ENCODE data around the gene SPAG7.

The SPAG7 gene, protein sequence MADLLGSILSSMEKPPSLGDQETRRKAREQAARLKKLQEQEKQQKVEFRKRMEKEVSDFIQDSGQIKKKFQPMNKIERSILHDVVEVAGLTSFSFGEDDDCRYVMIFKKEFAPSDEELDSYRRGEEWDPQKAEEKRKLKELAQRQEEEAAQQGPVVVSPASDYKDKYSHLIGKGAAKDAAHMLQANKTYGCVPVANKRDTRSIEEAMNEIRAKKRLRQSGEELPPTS

DNA sequence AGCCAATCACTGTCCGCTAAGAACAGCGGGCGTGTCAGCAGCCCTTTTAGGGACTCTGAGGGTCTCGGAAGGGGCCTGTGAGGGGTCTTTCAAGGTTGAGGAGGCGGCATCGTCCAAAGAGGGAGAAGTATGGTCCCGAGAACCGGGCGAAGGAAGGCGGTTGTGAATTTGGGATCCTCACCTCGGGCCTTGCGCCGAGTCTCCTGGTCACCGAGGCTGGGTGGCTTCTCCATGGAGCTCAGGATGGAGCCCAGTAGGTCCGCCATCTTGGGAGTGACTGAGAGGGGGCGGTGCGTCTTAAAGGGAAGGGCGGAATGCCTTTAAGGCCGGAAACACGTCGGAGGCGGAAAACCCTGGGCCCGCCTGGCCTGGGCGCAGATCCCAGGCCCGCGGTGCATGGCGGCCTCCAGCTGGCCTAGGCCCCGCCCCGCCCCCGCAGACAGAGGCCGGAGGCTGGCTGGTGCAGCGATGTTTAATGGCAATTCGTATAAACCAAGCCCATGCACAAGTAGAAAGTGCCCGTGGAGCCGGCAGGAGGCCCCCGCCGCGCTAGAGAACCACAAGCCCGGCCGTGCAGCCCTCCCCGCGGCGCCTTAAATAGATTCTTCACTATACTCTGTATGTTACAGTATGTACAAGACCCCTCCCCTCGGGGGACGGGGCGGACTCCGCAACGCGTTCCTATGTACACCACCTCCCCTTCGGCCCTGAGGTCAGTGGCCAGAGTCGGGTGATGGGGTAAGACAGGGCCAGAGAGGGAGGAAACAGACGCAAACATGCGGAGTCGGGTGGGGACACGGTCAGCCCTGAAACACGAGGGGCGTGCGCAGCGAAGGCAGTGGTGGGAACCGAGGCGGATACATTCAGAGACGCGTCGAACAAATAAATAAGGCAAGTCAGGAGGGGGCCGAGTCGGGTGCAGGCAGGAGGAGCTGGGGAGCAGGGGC is at the start of gene SPAG7:
TSS of gene SPAG7 (minus strand) at position 279 of the 947 bp plus-strand sequence. CDS start at position 266, 13 bp downstream.
- no peaks in the 10 kb centered on the region for H3K27me3 Mint-ChIP-seq
- peak within 1 kb of the TSS; percentile 71 for H3K27ac Mint-ChIP-seq
- H3K4me3 Mint-ChIP-seq, result no peak within 1 kb of the TSS

DNA sequence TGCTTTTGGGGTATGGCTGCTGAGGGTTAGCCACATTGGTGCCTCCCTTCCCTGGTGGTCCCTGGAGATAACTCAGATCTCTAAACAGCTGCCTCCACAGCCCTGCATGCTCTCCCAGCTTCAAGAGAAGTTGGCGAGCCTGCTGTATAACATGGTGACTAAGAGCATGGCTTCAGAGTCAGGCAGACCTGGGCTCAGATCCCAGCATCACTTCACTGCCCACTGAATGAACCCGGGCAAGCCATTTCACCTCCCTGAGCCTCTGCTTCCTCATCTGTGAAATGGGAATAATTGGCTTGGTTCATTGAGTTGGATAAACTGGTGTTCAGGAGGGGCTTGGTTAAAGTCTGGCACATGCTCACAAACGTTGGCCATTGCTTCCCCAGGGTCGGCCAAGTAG is 46.7 kb upstream of the SPAG7 start:
- H3K9me3 Mint-ChIP-seq, result no peaks in the 10 kb centered on the region
- no peak overlapping the region for H3K4me3 Mint-ChIP-seq
- H3K4me1 Mint-ChIP-seq, result peaks cover 6% of the 10 kb centered on the region
- H3K36me3 Mint-ChIP-seq, result peaks cover 1% of the 10 kb centered on the region
- no peaks in the 10 kb centered on the region for H3K27me3 Mint-ChIP-seq
- no peak overlapping the region for H3K27ac Mint-ChIP-seq

More for the DNA sequence above, at the start of gene SPAG7:
- H3K9me3 Mint-ChIP-seq, result no peaks in the 10 kb centered on the region
- peaks cover 23% of the 10 kb centered on the region for H3K36me3 Mint-ChIP-seq
- H3K4me1 Mint-ChIP-seq, result peaks cover 38% of the 10 kb centered on the region

DNA sequence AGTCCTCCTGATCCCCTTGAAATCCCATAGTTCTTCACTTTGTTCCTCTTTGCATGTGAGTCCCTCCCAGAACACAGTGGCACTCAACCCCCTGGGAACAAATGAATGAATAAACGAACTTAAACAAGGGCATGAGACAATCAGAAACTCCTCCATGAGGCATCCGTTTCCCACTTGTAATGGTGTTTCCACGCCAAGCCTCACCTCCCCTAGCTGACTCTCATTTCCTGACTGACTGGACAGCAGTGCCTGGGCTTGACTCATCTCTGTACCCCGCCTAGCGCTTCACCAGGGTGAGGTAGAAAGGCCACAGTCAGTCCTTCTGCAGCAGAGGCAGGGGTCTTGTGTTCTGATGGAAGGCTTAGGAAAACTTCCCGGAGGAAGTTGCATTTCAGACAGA is 44.3 kb upstream of the SPAG7 start:
- Mint-ChIP-seq H3K9me3 (no peaks in the 10 kb centered on the region), H3K27me3 (no peaks in the 10 kb centered on the region), H3K4me1 (peaks cover 2% of the 10 kb centered on the region), H3K36me3 (peaks cover 9% of the 10 kb centered on the region), H3K4me3 (no peak overlapping the region), H3K27ac (no peak overlapping the region)

DNA sequence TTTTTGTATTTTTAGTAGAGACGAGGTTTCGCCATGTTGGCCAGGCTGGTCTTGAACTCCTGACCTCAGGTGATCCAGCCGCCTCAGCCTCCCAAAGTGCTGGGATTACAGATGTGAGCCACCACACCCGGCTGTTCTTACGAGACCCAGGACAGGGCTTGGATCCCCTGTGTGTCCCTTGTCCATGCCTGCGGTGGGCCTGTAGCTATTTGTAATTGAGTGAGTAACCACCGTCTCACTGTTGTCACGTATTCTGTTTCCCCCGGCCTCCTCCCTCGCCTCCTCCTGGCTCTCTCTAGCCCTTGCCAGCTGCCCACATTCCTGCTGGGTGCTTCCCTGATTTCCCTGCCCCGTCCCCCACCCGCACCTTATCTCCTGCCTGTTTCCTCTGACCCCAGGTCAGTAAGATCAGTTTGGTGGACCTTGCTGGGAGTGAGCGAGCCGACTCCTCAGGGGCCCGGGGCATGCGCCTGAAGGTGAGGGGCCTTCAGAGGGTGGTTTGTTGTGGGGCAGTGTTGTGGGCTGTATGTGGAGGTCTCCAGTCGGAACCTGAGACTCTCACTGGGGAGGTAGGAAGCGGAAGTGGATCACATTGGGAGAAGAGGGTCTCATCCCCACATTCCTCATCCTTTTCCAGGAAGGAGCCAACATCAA is 35.7 kb upstream of the SPAG7 start:
- Mint-ChIP-seq H3K4me3 (no peak overlapping the region), H3K4me1 (peaks cover 10% of the 10 kb centered on the region), H3K9me3 (no peaks in the 10 kb centered on the region), H3K27me3 (no peaks in the 10 kb centered on the region), H3K36me3 (peaks cover 20% of the 10 kb centered on the region), H3K27ac (no peak overlapping the region)

DNA sequence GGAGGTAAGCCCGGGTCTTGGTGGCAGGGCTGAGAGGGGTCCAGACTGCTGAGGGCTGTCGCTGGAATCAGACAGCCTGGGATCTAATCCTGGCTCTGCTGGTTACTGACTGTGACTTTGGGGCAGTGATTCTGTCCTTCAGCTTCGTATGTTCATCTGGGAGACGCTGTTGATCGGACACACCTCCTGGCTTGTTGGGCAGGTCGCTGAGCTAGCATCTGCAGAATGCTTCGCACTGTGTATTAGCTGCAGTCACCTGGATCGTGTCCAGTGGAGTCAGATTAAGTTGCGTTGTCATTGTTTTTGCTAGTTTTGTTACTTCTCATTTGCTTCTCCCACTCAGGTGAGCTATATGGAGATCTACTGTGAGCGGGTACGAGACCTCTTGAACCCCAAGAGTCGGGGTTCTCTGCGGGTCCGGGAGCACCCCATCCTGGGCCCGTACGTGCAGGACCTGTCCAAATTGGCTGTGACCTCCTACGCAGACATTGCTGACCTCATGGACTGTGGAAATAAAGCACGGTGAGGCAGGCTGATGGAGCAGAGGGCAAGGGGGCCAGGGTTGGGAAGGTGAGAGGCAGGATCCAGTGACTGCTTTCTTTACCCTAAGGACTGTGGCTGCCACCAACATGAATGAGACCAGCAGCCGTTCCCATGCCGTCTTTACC is 34.6 kb upstream of the SPAG7 start:
- Mint-ChIP-seq H3K27ac (no peak overlapping the region), H3K36me3 (peaks cover 15% of the 10 kb centered on the region), H3K9me3 (no peaks in the 10 kb centered on the region), H3K27me3 (no peaks in the 10 kb centered on the region), H3K4me1 (peaks cover 10% of the 10 kb centered on the region), H3K4me3 (no peak overlapping the region)

DNA sequence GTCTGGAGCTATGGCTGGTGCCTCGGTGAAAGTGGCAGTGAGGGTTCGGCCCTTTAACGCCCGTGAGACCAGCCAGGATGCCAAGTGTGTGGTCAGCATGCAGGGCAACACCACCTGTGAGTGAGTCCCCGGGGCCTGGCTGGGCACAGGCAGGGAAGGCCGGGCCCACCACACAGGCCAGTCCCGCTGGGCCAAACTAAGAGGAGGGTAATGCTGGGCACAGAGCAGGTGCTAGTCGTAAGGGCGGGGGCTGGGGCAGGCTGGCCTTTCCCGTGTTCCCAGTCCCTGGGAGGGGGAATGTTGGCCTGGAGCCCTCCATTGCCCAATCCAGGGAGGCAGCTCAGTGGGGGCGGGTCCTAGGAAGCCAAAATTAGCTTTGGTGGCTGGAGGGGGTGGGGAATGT is 32.6 kb upstream of the SPAG7 start:
- Mint-ChIP-seq H3K27me3 (no peaks in the 10 kb centered on the region), H3K36me3 (peaks cover 10% of the 10 kb centered on the region), H3K9me3 (no peaks in the 10 kb centered on the region), H3K4me3 (no peak overlapping the region), H3K4me1 (peaks cover 17% of the 10 kb centered on the region), H3K27ac (no peak overlapping the region)

DNA sequence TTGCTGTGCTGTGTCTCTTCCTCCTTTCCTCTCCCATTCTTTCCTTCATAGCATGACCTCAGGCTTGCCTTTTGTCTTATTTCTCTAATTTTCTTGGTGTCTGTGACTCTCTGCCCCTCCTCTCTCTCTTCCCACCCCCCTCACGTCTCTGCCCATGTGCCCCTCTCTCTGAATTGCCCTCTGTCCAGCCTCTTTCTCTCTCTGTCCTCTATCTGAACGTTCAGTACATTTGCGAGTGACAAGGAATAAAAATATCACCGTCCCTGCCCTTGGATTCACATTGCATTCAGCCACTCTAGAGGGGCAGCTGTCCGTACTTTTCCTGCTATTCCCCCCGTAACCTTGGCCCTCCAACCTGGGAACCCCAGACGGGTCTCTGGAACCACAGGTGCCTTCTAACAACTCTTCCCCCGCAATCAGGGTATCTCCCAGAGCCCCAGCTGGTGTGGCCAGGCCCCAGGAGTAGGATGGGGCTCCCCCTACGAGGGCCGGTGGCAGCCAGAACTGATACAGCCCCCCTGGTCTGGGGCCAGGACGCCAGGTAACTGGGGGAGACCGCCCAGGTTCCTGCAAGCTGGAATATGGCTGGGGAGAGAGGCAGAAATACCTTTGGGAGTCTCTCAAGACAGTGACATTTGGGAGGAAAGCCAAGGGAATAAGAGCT is 31.9 kb upstream of the SPAG7 start:
- Mint-ChIP-seq H3K9me3 (no peaks in the 10 kb centered on the region), H3K27ac (peak overlapping the region; percentile 42), H3K4me3 (peak overlapping the region; percentile 68), H3K27me3 (no peaks in the 10 kb centered on the region), H3K36me3 (peaks cover 4% of the 10 kb centered on the region), H3K4me1 (peaks cover 20% of the 10 kb centered on the region)

DNA sequence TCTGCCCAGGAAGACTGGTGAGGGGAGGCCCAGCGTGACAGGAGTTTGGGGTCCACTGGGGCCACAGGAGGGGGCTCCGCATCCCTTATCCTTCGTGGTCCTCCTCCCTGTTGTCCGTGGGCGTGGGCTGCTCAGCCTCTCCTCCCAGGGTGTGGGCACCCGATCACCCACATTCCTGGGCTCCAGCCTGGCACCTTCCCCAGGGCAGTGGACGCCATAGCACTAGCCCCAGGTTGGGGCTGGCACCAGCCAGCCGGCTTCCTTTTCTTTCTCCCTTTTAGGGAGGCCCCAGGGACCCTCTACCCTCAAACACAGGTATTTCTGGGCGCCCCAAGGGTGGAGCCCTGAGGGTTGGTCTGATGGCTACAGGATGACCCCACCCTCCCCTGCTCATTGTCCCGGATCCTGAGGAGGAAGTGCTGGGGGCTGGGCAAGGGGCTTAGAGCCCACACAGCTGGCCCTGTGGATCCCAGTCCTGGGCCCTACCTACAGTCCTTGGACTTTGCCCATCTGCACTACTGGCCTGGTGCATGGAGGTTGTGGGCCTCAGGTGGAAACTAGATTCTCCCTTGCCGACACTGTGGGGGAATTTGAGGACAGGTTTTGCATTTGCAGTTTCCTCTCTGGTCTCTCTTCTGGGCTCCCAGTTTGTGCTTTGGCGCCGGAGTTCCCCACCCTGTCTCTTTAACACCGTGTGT is 31.3 kb upstream of the SPAG7 start:
- H3K36me3 Mint-ChIP-seq, result peaks cover 2% of the 10 kb centered on the region
- H3K27me3 Mint-ChIP-seq, result no peaks in the 10 kb centered on the region
- H3K4me1 Mint-ChIP-seq, result peaks cover 20% of the 10 kb centered on the region
- H3K27ac Mint-ChIP-seq, result peak overlapping the region; percentile 42
- H3K4me3 Mint-ChIP-seq, result peak overlapping the region; percentile 68
- no peaks in the 10 kb centered on the region for H3K9me3 Mint-ChIP-seq

DNA sequence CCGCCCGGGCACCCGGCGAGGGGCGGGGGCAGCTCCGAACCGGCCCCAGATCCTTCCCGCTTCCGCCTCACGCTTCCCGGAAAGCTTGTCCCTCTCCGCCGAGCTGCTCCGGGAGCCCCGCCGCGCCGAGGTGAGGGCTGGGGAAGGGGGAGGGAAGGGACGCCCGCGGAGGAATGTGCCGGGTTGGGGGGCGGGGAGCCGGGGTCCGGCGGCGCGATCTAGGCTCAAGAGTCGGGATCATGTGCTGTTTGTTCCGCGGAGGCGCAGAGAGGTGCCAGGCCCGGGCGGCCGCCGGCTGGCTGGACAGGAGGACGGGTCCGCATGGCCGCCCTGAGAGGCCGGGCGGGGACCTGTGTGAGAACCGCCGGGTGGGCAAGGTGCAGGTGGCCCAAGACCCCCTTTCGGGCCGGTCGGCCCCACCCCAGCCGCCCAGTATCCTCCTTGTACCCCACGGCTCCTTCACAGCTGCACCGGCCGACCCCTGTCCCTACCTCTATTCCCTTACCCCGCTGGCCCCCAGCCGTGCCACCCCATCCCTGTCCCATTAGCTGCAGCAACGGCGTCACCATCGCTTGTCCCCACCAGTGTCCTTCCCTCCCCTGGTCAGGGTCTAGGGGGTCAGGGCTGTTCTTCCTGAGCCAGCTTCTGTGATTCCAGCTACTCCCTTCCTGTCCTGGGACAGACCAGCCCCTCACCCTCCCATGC is 30.6 kb upstream of the SPAG7 start:
- no peaks in the 10 kb centered on the region for H3K9me3 Mint-ChIP-seq
- H3K36me3 Mint-ChIP-seq, result no peaks in the 10 kb centered on the region
- H3K4me3 Mint-ChIP-seq, result peak overlapping the region; percentile 68
- H3K4me1 Mint-ChIP-seq, result peaks cover 20% of the 10 kb centered on the region
- no peaks in the 10 kb centered on the region for H3K27me3 Mint-ChIP-seq
- H3K27ac Mint-ChIP-seq, result no peak overlapping the region

DNA sequence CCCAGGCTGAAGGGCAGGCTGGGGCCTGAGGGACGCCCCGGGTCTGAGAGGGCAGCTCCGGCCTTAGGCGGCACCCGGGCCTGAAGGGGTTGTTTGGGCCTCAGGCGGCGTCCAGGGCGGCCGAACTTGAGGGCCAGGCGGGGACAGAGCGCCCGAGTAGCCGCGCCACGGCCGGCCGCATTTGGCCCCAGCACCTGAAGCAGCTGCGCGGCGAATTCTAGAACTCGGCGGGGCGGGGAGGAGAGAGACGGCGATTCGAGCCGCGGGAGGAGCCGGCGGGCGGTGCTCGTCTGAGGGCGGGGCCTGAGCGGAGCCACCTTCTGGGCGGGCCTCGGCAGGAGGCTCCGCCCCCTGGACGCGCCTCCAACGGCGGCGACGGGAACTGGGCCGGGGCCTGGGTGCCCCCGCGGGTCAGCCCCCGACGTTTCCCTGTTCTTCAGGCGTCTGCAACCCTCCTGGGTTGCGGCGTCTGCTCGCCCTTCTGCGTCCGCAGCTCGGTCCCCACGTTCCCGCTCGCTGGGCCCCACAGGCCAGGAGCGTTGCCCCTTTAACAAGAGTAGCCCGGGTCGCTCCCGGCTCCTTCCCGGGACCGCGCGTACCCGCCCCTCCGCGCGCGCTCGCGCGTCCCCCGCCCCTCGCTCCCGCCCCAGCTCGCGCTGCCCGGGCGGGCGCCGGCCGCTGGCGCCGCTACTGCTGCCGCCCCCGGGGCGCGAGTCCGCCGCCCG is 29.8 kb upstream of the SPAG7 start, which contains the start of the genes INCA1 and KIF1C:
TSS of gene INCA1 (minus strand) at position 221 of the 725 bp plus-strand sequence. CDS start 3,085 bp downstream, outside the sequence.
TSS of gene KIF1C (plus strand) at position 649 of the 725 bp plus-strand sequence. CDS start 2,297 bp downstream, outside the sequence.
- H3K4me1 Mint-ChIP-seq, result peaks cover 20% of the 10 kb centered on the region
- H3K27me3 Mint-ChIP-seq, result no peaks in the 10 kb centered on the region
- H3K9me3 Mint-ChIP-seq, result no peaks in the 10 kb centered on the region
- H3K27ac Mint-ChIP-seq, result peak within 1 kb of the TSS; percentile 68
- H3K4me3 Mint-ChIP-seq, result peak within 1 kb of the TSS; percentile 87
- H3K36me3 Mint-ChIP-seq, result no peaks in the 10 kb centered on the region

DNA sequence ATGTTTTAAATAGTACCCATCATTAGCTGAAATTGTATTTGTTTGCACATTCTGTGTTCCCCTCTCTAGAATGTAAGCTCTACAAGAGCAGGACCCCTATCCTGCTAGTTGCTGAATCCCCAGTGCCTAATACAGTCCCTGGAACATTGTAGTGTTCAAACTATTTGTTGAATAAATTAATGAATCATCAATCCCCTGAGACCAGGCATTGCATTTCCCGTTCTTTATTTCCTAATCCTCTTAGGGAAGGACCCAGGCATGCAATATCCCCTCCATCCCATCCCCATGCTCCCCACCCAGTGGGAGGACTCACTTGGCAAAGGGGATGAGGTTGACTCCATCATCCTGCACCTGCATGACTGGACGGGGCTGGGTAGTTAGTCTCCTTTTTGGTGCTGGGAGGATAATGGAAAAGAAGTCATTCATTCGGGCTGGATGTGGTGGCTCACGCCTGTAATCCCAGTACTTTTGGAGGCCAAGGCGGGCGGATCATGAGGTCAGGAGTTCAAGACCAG is 26.5 kb upstream of the SPAG7 start:
- Mint-ChIP-seq H3K27ac (no peak overlapping the region), H3K27me3 (no peaks in the 10 kb centered on the region), H3K4me1 (peaks cover 26% of the 10 kb centered on the region), H3K4me3 (no peak overlapping the region), H3K36me3 (no peaks in the 10 kb centered on the region), H3K9me3 (no peaks in the 10 kb centered on the region)

DNA sequence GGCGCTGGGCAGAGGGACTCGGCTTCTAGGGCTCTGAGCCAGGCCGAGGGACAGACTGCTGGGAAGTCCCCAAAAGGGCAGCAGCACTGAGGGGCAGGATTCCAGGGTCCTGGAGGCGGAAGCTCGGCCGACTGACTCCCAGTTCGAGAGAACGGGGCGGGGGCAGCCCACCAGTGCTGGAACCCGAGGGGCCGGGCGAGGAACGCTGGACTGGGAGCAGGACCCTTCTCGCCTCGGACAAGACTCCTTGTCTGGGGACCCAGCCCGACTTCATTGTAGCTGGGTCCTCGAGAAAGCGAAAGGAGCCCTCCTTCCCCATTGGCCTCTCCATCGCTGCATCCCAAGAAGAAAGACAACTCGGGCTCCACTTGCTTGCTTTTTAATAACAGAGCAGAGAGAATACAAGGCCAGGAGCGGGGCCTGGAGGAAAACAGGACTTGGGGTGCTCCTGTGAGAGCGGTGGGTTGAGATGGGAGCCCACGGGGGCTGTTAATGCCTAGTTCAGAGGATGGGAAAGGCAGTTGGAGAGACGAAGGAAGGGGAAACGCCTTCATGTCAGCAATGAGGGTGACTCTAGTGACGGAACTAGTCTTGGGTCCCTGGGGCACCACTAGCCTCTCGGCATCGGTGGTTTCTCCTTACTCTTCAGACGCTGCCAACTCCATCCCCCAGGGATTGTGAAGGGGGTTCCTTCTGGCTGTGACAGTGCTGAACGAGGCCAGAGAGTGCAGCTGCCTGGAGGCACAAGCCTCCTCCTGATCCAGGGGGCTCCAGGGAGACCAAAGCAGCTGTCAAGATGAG is 20.4 kb upstream of the SPAG7 start:
- Mint-ChIP-seq H3K27ac (peak overlapping the region; percentile 90), H3K27me3 (no peaks in the 10 kb centered on the region)

More for the DNA sequence above, 20.4 kb upstream of the SPAG7 start:
- Mint-ChIP-seq H3K4me3 (peak overlapping the region; percentile 98), H3K9me3 (no peaks in the 10 kb centered on the region), H3K36me3 (no peaks in the 10 kb centered on the region), H3K4me1 (peaks cover 45% of the 10 kb centered on the region)

Measured in activated naive CD4-positive, alpha-beta T cell treated with anti-CD3 and anti-CD28 coated beads, Interleukin-2, amount 50 U/mL, for 24 hours (primary cell).